SK-N-SH treated with all-trans-retinoic acid at 6 μM for 48 hours (cell line): ENCODE measurements around the gene SYK.

ENCODE experiments used
- ARNTL ChIP-seq: fragments of 450-650 bp; formaldehyde crosslinking; IDR thresholded peaks from 2 replicates; pipeline ENCODE4 v1.5.0; 2020; ENCODE audit warnings: low read depth, mild to moderate bottlenecking, moderate library complexity, borderline replicate concordance
- CREB5 ChIP-seq: fragments of 250-450 bp; sonication (Bioruptor Pico); IDR thresholded peaks from 2 replicates; pipeline ENCODE4 v1.5.1; 2020; ENCODE audit warnings: low read depth, mild to moderate bottlenecking, moderate library complexity
- PATZ1 ChIP-seq: fragments of 250-450 bp; sonication (Bioruptor Pico); IDR thresholded peaks from 2 replicates; pipeline ENCODE4 v1.8.0; 2020; ENCODE audit warnings: mild to moderate bottlenecking, moderate library complexity, borderline replicate concordance
- RARB ChIP-seq: fragments of 250-450 bp; sonication (Bioruptor Pico); IDR thresholded peaks from 2 replicates; pipeline ENCODE4 v1.8.0; 2021; ENCODE audit warnings: mild to moderate bottlenecking, moderate library complexity
- SNAI2 ChIP-seq: fragments of 250-450 bp; sonication (Bioruptor Pico); IDR thresholded peaks from 2 replicates; pipeline ENCODE4 v1.5.0; 2020; ENCODE audit warnings: mild to moderate bottlenecking, moderate library complexity

- TF ChIP-seq PATZ1 (CRISPR knock-in tag) (no peak), CREB5 (CRISPR knock-in tag) (no peak), RARB (CRISPR knock-in tag) (no peak), SNAI2 (CRISPR knock-in tag) (no peak), ARNTL (no peak)
These were observed 72.6 kb downstream of the SYK start for GRCh38 chr9:90874194-90874593.
